Muscle layer of duodenum (tissue), 2 donors: ENCODE measurements around the gene APOA4.
A peak's percentile ranks its signal among the peaks of the same experiment; 100 is the strongest.

Experiments
- H3K27ac ChIP-seq: one replicate; pipeline ENCODE4 v1.7.0; 2013; ENCODE audit warnings: mild to moderate bottlenecking, low read length
- H3K27me3 ChIP-seq: one replicate; pipeline ENCODE4 v1.7.0; 2013; ENCODE audit warnings: low read depth, mild to moderate bottlenecking, control low read depth, low read length
- H3K36me3 ChIP-seq, 2 donors: one replicate each; pipeline ENCODE4 v1.7.0; 2013; ENCODE audit warnings: low read length in 2 of 2, control low read depth in 1 of 2, mild to moderate bottlenecking in 1 of 2; ENCODE audit not compliant: insufficient read depth in 2 of 2, control insufficient read depth in 1 of 2
- H3K4me1 ChIP-seq, 2 donors: one replicate each; pipeline ENCODE4 v1.7.0; 2013; ENCODE audit warnings: low read length in 2 of 2, mild to moderate bottlenecking in 2 of 2, control low read depth in 1 of 2, moderate library complexity in 1 of 2; ENCODE audit not compliant: insufficient read depth in 2 of 2, control insufficient read depth in 1 of 2
- H3K4me3 ChIP-seq, 2 donors: one replicate each; pipeline ENCODE4 v1.7.0; 2013; ENCODE audit warnings: low read length in 2 of 2, low read depth in 1 of 2, mild to moderate bottlenecking in 1 of 2
- H3K9me3 ChIP-seq, 2 donors: one replicate each; pipeline ENCODE4 v1.7.0; 2013; ENCODE audit warnings: low read length in 2 of 2, control low read depth in 1 of 2, mild to moderate bottlenecking in 1 of 2; ENCODE audit not compliant: control insufficient read depth in 1 of 2
- donor health status: healthy.

Gene APOA4

GRCh38 chr11:116861539-116861938 is 38.4 kb upstream of the APOA4 start:
- no peak overlapping the region for H3K27ac ChIP-seq
- H3K4me1 ChIP-seq = no peaks in the 10 kb centered on the region
- no peaks in the 10 kb centered on the region for H3K27me3 ChIP-seq
- H3K9me3 ChIP-seq = no peaks in the 10 kb centered on the region
- H3K4me3 ChIP-seq = no peak overlapping the region
- H3K36me3 ChIP-seq = peaks cover 70 to 89% of the 10 kb centered on the region in 2 donors

- no peaks in the 10 kb centered on the region for H3K27me3 ChIP-seq
- no peak overlapping the region for H3K27ac ChIP-seq
- no peaks in the 10 kb centered on the region for H3K9me3 ChIP-seq
- H3K36me3 ChIP-seq = peaks cover 64 to 84% of the 10 kb centered on the region in 2 donors
- H3K4me1 ChIP-seq = no peaks in the 10 kb centered on the region
- no peak overlapping the region for H3K4me3 ChIP-seq
These were observed 37.2 kb upstream of the APOA4 start for GRCh38 chr11:116860303-116860702.

- peaks cover 55 to 81% of the 10 kb centered on the region in 2 donors for H3K36me3 ChIP-seq
- H3K9me3 ChIP-seq = no peaks in the 10 kb centered on the region
- no peak overlapping the region for H3K4me3 ChIP-seq
- no peaks in the 10 kb centered on the region for H3K4me1 ChIP-seq
- no peak overlapping the region for H3K27ac ChIP-seq
- H3K27me3 ChIP-seq = no peaks in the 10 kb centered on the region
These were observed 36.1 kb upstream of the APOA4 start for GRCh38 chr11:116859175-116859574.

GRCh38 chr11:116857936-116858335 is 34.8 kb upstream of the APOA4 start:
- Histone ChIP-seq H3K9me3 (no peaks in the 10 kb centered on the region), H3K36me3 (peaks cover 45 to 71% of the 10 kb centered on the region in 2 donors), H3K4me1 (no peaks in the 10 kb centered on the region), H3K27me3 (no peaks in the 10 kb centered on the region), H3K27ac (no peak overlapping the region), H3K4me3 (no peak overlapping the region)

GRCh38 chr11:116857316-116857715 is 34.2 kb upstream of the APOA4 start:
- no peaks in the 10 kb centered on the region for H3K9me3 ChIP-seq
- no peak overlapping the region for H3K27ac ChIP-seq
- H3K4me1 ChIP-seq = peaks cover under 1 to 2% of the 10 kb centered on the region in 2 donors
- H3K4me3 ChIP-seq = no peak overlapping the region
- no peaks in the 10 kb centered on the region for H3K27me3 ChIP-seq
- H3K36me3 ChIP-seq = peaks cover 42 to 66% of the 10 kb centered on the region in 2 donors

GRCh38 chr11:116856423-116856822 is 33.3 kb upstream of the APOA4 start:
- Histone ChIP-seq H3K27me3 (no peaks in the 10 kb centered on the region), H3K36me3 (peaks cover 34 to 65% of the 10 kb centered on the region in 2 donors), H3K9me3 (no peaks in the 10 kb centered on the region), H3K4me3 (no peak overlapping the region), H3K27ac (no peak overlapping the region), H3K4me1 (peaks cover 5 to 7% of the 10 kb centered on the region in 2 donors)

GRCh38 chr11:116855413-116855812 is 32.3 kb upstream of the APOA4 start:
- peaks cover 5 to 7% of the 10 kb centered on the region in 2 donors for H3K4me1 ChIP-seq
- peaks cover 24 to 58% of the 10 kb centered on the region in 2 donors for H3K36me3 ChIP-seq
- no peak overlapping the region for H3K27ac ChIP-seq

GRCh38 chr11:116853461-116854073 is 30.5 kb upstream of the APOA4 start:
- H3K4me3 ChIP-seq = no peak overlapping the region
- peaks cover 5 to 7% of the 10 kb centered on the region in 2 donors for H3K4me1 ChIP-seq
- H3K9me3 ChIP-seq = no peaks in the 10 kb centered on the region
- H3K27me3 ChIP-seq = no peaks in the 10 kb centered on the region
- H3K27ac ChIP-seq = peak overlapping the region; percentile 65
- peaks cover 18 to 53% of the 10 kb centered on the region in 2 donors for H3K36me3 ChIP-seq

More at GRCh38 chr11:116855413-116855812, 32.3 kb upstream of the APOA4 start:
- Histone ChIP-seq H3K4me3 (no peak overlapping the region), H3K9me3 (no peaks in the 10 kb centered on the region), H3K27me3 (no peaks in the 10 kb centered on the region)

- H3K4me1 ChIP-seq = peaks cover 5 to 7% of the 10 kb centered on the region in 2 donors
- peaks cover 12 to 49% of the 10 kb centered on the region in 2 donors for H3K36me3 ChIP-seq
- peak overlapping the region; percentile 18 for H3K27ac ChIP-seq
These were observed 29.3 kb upstream of the APOA4 start for GRCh38 chr11:116852261-116853031.

GRCh38 chr11:116851626-116852025 is 28.5 kb upstream of the APOA4 start:
- no peak overlapping the region for H3K4me3 ChIP-seq
- H3K4me1 ChIP-seq = peaks cover 5 to 7% of the 10 kb centered on the region in 2 donors
- peak overlapping the region; percentile 18 for H3K27ac ChIP-seq
- H3K27me3 ChIP-seq = no peaks in the 10 kb centered on the region
- H3K36me3 ChIP-seq = peaks cover 20 to 53% of the 10 kb centered on the region in 2 donors
- H3K9me3 ChIP-seq = no peaks in the 10 kb centered on the region

More at GRCh38 chr11:116852261-116853031, 29.3 kb upstream of the APOA4 start:
- Histone ChIP-seq H3K9me3 (no peaks in the 10 kb centered on the region), H3K27me3 (no peaks in the 10 kb centered on the region), H3K4me3 (no peak overlapping the region)

- Histone ChIP-seq H3K4me1 (peaks cover 5 to 7% of the 10 kb centered on the region in 2 donors), H3K36me3 (peaks cover 31 to 65% of the 10 kb centered on the region in 2 donors), H3K27ac (no peak overlapping the region), H3K9me3 (no peaks in the 10 kb centered on the region), H3K4me3 (no peak overlapping the region), H3K27me3 (no peaks in the 10 kb centered on the region)
These were observed 26.4 kb upstream of the APOA4 start for GRCh38 chr11:116849486-116849885.
